HG02623 (cell line): ENCODE data around the gene MYL7.
A peak's percentile ranks its signal among the peaks of the same experiment; 100 is the strongest.

Experiments used
- ATAC-seq: cut with Tn5 transposase; IDR thresholded peaks from one replicate; pipeline ENCODE4 v1.9.1; 2021; ENCODE audit warnings: moderate library complexity; ENCODE audit not compliant: unreplicated experiment

MYL7 gene

DNA sequence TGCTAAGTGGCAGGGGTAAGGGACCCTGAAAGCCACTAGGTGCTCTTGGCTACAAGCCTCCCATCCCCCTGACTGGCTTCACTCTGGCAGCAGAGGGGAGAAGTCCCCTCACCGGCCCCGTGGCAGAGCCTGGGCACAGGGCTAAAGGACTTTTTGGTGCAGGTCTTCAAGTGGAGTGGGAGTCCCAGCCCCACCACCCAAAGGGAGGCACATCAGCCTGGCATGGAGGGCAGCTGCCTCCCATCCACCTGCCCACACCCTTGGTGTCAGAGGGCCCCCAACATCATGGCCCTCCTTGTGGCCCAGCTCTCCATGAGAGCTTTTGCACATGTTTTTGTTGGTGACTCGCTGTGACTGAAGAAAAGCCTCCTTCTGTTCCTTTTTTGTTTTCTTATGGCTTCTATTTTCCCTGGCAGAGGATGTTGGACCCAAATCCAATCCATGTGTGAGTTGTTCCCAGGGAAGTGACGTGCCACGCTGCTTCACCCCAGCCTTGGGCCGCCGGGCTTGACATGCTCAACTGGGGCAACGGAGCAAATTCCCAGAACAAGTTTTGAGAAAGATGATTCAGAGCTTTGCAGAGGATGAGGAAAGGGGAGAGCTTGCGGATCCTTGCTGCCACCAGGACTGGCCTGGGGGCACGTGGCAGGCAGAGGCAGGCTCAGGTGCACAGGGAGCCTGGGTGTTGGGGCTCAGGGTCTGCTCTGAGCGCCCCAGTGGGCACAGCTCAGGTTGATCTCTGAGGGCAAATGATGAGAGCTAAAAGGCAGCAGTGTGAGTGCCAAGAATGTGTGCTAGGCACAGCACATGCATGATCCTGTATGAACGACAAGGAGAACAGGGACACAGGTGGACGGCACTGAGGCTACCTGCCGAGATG is 38.9 kb downstream of the MYL7 start:
- ATAC-seq: no peak

DNA sequence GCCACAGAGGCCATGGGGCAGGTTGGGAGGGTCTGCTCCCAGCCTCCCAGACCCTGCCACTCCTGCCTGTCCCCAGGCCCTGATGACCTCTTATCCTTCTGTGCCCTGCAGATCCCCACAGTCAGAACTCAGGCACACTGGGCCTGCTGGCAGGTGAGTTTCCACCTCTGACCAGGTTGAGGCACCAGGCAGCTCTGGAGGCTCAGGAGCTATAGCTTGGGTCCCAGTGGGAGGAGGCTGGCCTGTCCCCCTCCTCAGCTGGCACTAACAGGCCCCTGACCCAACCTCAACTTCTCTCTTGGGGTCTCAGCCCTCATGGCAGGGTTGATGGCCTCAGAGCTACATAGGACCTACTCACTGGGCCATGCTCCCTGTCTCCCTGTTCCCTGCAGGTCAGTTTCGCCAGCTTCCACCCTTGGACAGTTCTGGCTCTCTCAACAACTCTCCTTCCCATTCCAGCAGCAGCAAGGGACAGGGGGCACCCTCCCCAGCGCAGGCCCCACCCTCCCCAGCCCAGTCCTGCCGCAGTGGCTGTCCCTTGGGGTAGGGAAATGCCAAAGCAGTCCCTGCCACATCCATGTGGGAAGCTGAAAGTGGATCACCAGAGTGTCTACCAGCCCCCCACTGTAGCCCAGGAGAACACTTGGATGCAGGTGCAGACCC is 39.7 kb downstream of the MYL7 start:
- no peak for ATAC-seq

DNA sequence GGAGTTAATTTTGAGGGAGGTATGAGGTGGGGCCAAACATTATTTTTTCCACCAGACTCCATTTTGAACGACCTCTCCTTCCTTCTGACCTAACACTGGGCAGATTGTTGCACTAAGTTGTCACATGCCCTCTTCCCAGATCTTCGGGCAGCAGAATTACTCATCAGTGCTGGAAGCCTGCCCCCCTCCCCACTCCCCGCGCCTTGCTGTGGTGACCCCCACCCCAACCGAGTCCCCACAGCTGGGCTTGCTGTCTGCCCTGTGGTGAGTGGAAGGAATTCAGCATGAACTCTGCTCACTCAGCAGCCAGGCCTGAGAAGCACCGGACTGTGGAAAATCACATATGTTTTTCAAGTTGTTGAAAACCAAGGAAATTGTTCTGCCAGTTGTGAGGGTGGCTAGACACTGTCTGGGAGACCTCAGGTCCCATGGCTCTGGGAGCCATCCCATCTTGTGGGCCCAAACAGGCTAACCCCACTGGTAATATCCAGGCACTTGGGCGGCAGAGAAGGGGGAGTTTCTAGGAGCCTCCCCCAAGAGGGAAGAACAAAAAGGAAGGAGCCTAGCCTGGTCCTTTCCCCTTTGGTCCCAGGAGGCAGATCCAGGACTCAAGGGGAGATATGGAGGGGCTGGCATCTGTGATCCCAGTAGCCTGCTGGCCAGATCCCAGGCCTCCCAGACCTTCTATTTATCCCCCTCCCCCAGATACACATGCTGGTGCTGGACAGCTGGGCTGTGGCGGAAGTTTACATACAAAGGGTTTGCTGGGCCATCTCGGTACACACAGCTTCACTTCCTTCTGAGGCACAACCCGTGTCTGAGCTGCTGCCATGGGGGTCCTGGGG is 40.5 kb downstream of the MYL7 start:
- ATAC-seq: no peak

DNA sequence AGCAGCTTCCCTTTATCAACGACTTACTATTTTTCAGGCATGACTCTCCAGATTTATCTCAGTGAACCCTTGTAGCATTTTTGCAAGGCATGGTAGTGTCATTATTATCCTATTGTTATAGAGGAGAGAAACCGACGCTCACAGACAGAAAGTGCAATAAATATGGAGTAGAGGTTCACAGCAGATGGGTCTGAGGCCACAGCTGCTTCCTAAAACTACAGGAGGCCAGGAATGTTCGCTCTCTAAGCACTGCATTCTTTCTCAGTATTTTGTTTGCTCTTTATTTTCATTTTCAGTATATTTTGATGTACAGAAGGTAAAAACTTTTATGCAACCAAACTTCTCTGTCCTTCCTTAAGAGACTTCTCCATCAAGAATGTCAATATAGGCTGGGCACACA is 41.5 kb downstream of the MYL7 start:
- ATAC-seq: no peak

DNA sequence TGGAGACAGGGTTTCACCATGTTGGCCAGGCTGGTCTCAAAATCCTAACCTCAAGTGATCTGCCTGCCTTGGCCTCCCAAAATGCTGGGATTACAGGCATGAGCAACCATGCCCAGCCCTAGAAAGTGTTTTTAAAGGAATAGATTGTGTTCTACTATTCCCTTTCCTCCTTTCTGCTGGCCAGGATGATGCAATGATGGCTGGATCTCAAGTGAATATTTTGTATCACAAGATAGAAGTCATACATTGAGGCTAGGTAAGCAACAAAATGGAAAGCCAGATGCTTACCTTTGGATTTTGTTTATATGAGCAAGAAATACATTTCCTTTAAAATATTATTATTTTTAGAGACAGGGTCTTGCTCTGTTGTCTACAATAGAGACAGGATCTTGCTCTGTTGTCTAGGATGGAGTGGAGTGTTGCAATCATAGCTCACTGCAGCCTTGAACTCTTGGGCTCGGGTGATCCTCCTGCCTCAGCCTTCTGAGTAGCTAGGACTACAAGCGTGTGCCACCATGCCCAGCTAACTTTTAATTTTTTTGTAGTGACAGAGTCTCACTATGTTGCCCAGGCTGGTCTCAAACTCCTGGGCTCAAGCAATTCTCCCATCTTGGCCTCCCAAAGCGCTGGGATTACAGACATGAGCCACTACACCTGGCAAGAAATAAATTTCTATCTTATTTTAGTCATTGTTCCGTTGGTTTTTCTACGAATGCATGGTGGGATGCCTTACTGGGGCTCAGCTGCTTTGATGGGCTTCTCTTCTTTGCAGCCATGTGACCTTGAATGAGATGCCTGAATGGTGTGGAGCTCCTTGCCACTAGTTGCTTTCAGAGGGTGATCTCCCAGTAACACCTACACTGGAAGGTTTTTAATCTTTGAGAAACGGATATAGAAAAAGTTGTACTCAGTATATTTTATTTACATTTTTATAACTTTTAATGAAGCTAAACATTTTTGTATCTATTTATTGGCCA is 42.8 kb downstream of the MYL7 start:
- no peak for ATAC-seq

DNA sequence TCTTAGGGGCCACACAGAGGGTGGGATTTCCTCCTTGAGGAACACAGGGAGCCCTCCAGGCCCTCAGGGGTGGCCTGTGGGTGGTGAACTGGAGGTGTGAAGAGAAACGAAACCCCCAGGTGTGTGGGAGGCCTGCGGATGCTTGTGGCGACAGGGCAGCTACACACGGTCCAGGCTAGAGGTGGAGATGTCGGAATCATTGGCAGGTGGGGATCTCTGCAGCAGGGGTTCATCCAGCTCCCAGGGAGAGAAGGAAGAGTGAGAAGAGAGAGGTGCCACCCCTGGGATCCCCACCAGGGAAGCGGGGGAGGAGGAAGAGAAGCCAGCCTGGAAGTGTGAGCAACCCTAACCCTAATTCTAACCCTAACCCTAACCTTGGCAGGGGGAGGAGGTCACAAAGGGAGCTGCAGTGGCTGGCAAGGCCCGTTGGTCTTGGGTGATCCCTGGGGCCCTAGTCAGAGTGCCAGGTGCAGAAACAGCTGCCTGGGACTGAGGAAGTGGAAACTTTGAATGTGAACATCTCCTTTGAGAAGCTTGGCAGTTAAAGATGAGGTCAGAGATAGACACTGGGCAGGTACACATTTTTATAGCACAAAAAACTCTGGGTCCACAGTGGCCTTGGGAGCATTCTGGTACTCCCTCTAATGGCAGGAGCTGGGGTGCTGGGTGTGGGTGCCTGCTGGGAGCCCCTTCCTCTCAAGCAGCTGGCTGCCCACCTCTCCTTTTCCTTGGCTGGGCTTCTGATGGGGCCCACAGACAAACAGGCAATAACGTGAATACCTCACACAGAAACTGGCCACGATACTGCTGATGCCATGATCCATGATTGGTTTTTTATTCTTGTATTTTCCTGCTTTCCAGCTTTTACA is 43.8 kb downstream of the MYL7 start:
- ATAC-seq: peak; percentile 54

DNA sequence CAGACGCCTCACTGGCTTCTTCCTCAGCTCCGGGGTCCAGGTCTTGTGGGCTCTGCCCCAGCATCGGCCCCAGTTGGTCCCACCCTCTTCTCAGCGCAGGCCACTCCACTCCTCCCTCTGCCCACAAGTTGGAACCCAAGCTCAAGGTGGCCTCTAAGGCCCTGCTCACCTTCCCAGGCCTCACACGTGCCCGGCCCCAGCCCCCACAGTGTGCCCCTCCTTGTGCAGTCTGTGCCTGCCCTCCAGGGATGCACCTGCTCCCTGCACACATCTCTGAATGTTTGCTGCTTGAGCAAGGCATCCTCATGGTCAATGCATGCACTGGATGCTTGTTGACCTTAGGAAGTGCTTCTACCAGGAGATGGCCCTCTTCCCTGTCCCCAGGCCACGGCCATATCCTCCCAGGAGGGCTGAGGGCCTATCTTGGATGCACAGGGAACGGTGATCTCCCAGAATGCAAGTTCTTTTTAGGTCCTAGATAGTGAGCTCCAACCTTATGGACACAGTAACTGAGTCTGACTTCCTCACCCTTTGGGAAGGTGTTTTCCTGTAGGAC is 44.7 kb downstream of the MYL7 start:
- no peak for ATAC-seq

DNA sequence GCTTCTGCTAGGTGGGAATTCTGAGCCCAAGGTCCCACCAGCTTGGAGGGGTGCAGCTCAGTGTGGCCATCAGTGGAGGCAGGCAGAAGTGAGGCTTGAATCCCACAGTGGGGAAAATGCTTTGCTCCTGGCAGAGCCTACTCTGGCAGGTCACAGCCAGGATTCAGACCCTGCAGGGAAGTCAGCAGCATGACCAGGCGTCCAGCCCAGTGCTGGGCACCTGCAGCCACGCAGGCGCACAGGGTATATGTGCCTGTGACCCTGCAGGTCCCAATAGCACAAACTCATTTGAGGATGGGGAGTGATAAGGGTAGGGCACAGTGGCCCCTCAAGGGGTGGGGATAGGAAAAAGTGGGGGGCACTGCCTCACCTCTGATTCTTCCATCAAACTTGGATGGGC is 45.4 kb downstream of the MYL7 start:
- no peak for ATAC-seq

DNA sequence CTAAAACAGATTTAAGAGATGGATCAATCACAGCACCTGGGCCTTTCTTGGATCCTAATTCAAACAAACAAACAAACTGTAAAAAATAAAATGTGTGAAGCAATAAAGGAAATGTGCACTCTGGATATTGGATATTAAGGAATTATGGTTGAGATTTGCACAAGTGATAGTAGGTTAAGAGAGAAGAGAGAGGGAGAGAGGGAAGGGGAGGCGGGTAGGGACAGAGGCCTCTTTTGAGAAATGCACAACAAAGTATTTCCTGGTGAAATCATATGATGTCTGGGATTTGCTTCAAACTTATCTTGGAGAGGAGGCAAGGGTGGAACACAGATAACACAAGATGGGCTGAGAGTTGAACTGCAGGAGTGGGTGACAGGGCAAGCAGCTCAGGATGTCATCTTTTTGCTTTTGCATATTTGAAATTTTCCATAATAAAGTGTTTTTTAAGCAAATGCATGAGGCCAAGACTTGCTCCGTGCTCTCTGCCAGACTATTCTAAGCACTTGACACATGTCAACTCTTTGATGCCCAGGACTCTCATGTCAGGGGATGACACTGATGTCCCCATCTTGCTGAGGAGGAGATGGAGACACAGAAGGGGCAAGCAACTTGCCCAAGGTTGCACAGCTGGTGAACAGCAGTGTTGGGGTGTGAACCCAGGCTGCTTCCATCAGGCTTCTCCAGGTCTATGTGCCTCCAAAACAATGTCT is 46.1 kb downstream of the MYL7 start:
- ATAC-seq: no peak

DNA sequence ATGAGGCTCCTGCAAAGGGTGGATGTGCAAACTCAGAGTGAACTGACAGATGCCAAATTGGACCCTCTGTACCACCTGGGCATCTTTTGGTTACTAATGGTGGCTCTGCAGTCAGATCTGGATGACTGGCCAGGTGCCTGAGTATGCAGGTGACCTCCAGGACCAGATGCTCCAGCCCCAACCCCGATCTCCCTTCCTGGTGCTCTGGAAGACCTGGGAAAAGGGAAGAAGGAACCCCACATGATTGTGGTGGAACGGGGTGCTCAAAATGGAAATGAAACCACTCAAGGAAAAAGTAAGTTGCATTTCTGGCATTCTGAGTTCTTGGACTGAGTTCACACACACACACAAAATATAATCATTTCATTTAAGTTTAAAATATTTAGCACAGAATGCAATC is 46.8 kb downstream of the MYL7 start:
- no peak for ATAC-seq

DNA sequence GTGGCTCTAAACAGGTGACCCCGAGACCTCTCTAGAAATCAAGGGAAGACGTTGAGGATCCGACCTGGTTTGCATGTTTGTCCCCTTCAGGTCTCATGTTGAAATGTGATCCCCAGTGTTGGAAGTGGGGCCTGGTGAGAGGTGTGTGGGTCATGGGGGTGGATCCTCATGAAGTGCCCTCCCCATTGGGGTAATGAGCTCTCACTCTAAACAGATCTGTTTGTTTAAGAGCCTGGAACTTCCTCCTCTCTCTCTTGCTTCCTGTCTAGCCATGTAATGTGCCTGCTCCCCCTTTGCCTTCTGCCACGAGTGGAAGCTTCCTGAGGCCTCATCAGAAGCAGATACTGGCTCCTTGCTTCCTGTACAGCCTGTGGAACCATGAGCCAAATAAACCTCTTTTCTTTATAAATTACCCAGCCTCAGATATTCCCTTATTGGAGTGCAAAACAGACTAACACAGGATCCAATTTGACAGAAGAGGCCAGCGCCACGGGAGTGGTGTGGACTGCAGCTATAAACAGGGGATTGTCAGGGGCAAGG is 48.0 kb downstream of the MYL7 start:
- ATAC-seq: no peak
